Measurements from ENCODE around the gene NCOA3.

The NCOA3 gene

DNA sequence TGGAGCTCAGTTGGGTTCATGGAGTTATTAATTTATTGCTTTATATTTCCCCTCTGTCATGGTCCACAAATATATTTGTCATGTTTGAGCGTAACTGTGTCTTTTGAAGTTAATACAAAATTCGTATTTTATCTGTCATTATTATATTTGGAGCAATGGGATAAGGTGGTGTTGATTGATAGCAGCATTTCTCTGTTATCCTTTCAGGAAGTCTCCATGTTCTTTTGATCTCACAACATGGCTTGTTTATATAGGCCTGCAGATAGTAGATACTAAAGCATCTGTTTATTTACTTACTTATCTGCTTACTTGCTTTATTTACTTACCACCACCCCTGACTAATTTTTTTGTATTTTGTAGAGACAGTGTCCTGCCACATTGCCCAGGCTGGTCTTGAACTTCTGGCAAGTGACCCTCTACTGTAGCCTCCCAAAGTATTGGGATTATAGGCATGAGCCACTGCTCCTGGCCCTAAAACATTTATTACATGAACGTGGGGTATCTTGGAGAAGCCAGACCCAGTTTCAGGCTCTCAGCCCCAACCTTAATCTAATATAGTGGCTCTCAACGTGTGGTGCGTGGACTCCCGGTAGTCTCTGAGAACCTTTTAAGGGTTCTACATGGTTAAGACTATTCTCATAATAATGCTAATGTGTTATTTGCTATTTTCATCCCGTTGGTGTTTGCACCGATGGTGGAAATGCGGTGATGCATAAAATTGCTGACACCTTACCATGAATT is 104.2 kb downstream of the NCOA3 start:
- DNase-seq, result no peak

DNA sequence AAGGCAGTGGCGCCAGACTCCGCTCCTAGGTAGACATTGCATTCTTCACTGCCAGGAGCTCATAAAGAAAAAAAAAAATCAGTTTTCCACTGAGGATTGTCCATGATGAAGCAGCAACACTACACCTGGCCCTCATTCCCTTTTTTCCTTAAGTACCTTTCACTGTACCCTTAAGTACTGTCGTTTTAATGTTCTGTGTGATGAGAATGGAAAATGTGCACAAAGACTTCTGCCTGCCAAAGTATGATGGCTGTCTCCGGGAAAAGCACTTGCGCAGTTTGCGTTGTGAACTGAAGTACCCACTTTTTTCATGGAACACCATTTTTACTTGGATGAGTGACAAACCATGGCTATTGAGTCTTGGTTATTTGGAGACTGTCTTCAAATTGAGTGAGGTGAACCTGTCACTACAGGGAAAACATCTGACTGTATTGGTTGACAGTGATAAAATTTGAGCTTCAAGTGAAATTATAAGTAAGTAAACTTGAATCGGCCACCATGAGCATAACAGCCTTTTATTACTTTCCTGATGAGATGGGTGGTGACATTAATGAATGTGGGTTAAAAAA is 104.8 kb downstream of the NCOA3 start:
- no peak for DNase-seq

DNA sequence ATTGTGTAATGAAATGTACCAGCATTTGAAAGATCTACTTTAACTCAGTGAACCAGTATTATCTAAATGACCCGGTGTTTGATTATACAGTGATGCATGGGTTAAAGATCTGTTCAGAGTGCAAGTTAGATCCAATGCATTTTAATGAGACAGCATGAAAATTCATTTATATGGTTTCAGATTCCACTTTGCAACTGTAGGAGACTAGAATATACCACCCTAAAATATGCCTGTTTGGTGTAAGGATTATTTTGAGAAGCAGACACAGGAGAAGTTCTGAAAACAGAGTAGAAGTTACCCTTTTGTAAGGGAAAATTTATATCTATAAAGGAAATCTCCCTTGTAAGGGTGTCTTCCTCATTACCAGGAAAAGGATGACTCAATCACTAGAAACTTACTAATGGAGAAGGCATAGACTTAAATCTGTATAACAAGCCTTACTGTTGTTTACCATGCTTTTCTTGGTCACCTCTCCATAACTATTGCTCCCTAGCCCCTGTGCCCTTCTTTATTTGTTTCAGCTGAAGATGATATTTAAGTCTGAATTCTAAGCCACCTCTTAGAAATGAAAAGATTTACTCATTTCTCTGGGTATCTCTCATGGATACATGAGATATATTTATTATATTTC is 105.4 kb downstream of the NCOA3 start:
- DNase-seq, result no peak

DNA sequence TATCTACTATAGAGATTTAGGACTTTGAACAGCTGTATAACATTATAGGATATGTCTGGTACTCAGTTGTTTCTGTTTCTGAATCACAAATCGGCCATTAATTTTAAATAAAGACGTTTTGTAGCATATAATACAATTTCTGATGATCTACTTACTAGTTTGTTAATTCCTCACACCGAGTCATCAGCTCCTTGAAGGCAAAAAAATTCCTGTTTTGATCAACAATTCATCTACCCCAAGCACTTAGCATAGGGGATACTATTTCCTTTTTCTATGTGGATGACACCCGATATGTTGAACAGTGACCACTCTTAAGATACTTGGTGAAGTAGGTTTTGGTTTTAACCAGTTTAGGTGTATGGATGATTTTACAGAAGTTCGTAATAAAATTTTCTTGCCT is 107.3 kb downstream of the NCOA3 start:
- no peak for DNase-seq

DNA sequence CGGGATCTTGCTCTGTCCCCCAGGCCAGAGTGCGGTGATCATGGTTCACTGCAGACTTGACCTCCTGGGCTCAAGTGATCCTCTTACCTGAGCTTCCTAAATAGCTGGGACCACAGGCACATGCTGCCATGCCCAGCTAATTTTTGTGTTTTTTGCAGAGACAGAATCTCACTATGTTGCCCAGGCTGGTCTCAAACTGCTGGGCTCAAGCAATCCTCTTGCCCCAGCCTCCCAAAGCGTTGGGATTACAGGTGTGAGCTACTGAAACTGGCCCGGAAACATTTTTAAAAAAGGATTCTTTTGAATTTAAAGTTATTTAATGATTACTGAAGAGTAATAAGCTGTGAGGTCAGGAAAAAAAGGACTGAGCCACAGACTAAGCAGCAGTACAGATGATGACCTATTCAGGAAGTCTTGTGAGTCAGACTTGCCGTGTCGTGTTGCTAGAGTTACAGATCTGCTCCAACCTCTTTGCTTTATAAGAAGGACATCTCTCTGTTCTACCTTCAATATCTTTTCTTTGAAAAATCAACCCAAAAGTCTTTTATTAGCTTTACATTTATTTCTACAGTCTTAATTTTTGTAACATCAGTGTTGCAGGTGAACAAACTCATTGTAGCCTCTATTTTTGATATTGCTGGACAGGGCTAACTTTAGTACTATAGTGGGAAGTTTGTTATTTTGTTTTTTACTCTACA is 108.7 kb downstream of the NCOA3 start:
- DNase-seq, result peak; percentile 43

DNA sequence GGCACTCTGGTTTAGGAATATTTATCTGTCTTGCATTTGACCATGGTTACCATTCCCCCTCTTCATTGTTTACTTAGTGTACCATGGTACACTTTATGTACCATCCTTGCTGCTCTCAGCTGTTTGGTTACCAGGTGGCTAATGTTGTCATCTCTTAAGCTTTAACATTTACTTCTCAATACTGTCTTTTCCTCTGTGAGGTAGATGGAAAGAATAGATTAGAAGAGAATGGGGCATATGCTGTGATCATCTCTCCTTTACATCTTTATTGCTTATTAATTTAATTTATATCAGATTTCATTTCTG is 109.2 kb downstream of the NCOA3 start:
- no peak for DNase-seq

DNA sequence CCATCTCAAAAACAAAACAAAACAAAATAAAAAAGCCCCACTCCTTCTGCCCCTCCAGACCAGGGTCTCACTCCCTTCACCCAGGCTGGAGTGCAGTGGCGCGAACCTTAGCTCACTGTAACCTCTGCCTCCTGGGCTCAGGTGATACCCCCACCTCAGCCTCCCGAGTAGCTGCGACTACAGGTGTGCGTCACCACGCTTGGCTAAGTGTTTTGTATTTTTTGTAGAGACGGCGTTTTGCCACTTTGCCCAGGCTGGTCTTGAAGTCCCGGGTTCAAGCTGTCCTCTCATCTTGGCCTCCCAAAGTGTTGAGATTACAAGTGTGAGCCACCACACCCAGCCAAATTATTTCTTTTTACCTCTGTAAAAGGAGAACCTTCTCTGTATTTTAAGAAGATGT is 110.1 kb downstream of the NCOA3 start:
- no peak for DNase-seq

DNA sequence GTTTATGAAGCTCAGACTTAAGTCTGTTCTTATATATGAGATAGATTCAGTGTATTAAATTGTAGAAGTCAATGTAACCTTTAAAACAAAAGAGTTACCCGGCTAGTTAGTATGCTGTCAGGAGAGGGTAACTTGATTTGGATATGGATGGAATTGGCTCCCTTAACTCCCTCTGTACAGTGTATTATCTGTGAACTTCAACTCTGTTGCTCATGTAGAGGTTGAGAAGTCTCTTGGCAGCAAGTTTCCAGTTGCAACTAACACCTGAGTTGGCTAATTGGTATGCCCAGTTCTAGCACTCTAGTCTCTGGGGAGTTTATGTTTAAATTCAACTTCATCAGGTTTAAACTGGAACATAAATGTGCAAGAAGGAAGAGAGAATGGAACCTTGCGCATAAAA is 111.0 kb downstream of the NCOA3 start:
- no peak for DNase-seq

DNA sequence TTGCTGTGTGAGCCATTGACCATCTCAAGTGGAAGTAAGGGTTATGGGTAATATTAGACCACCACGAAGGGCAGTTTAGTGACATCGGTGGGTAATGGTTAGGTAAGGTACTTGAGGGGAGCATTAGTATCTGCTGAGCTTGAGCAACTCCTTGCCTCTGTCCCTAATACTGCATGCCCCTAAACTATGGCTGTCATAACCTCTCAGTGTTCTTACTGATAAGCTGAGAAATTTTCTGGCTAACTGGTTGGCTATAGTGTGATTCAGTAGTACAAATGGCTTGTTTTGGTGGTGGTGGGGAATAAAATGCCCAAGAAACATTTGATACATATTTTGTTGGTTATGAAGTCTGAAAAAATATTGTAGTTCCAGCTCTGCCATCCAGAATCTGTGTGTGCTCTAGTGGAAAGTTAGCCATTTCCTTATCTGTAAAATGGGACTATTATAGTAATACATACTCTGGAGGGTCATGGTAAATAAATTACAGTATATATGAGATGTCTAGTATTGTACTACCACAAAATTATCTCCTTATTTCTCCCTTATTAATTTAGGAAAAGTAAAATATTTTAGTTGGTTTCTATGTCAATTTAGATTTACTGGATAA is 113.1 kb downstream of the NCOA3 start:
- no peak for DNase-seq

DNA sequence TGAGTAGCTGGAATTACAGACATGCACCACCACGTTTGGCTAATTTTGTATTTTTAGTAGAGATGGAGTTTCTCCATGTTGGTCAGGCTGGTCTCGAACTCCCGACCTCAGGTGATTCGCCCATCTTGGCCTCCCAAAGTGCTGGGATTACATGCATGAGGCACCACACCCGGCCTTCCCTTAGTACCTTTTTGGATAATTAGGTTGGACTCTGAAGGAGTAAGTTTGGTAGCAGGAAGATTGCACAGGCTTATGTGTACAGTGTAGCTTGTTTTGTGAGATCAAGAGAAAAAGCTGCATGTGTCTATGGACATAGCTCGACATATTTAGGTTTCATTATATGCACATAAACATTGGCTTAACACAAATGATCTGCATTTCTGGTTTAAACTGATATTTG is 116.8 kb downstream of the NCOA3 start:
- DNase-seq, result no peak

DNA sequence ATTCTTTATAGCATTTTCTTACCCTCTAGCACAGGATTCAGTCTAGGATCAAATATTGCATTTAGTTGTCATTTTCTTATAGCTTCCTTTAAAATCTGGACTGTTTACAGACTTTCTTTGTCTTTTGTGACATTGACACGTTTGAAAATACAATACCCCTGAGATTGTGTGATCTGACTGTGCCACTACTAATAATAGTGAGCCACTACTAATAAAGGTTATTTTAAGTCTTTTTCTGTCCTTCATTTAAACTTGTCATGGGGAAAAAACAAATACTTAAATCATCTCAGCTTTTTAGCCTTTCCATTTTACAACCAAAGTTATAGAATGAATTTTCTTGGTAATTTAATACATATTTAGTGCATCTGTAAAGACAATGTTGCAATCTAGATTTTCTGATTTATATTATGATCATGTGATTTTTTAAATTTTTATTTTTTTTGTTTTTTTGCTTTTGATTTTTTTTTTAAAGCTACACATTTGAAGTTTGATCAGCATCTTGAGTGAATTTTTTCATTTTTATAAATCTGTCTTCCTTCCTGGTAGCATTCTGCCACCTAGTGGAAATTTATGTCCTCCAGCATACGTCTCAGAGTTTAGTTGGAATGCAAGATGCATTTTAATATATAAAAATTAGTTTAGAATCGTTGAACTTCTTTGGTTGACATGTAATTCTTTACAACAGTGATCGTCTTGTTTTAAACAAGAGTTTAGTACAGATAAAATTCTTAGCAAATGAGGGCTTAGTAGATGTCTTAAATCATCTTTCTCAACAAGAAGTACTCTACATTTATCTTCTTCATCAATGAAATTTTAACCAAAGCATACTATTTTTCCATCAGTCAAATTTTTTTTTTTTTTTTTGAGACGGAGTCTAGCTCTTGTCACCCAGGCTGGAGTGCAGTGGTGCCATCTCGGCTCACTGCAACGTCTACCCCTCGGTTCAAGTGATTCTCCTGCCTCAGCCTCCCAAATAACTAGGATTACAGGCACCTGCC is 119.4 kb downstream of the NCOA3 start:
- DNase-seq, result no peak

DNA sequence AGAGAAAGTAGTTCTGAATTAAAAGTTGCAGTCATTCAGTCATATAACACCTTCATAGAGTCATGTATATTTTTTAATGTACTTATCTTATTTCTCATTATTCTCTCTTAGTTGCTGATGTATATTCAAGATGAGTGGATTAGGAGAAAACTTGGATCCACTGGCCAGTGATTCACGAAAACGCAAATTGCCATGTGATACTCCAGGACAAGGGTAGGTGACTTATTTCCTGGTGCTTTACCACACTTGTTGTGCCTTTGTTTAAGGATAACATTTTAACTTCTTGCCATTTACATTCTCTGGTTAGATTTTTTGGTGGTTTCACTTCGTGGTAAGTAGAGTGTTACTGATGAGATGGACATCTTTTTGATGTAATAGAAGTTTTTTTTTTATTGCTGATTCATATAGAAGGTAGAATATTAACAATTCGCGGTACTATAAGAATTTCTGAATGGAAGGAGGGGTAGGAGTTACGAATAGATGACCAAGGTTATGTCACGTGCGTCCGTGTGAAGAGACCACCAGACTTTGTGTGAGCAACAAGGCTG is 120.5 kb downstream of the NCOA3 start:
- DNase-seq, result no peak

DNA sequence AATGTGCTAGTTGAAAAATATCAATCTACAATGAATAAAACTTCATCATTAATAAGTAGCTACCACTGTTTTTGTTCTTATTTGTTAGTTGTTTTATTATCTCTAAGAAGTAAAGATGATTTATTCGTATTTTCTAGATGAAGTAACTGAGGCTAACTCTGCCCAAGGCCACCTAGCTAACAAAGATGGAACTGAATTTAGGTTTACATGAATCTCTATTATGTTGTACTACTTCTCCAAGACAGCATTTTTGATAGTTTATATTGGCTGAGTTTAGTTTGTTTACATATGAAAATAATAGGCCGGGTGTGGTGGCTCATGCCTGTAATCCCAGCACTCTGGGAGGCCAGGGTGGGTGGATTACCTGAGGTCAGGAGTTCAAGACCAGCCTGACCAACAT is 121.5 kb downstream of the NCOA3 start:
- no peak for DNase-seq

DNA sequence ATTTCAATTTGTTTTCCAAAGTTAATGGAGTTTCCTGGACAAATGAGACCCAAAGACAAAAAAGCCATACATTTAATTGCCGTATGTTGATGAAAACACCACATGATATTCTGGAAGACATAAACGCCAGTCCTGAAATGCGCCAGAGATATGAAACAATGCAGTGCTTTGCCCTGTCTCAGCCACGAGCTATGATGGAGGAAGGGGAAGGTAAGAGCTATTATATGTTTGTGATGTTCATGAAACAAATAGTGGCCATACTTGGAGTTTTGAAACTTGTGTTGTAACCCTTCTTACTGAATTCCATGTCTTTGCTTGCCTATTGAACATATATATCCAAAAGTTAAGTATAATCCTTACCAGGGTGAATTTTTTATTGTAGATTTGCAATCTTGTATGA is 125.9 kb downstream of the NCOA3 start:
- DNase-seq, result no peak

DNA sequence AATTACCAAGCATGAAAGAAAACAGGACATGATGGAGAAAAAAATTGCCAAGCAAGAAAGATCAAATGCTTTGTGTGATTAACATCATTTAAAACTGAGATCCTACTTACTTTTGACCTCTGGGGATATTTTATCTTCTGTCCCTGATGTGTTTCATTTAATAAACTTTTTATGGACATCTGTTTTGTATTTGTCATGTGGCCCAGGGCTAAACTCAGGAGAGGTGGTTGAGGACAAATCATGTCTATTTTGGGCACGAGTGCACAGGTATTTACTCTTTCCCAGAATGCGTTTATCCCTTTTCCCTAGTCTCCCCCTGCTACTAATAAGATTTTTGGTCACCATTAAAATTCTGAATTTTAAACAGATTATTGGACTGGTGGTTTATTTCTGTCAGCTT is 128.2 kb downstream of the NCOA3 start:
- no peak for DNase-seq

DNA sequence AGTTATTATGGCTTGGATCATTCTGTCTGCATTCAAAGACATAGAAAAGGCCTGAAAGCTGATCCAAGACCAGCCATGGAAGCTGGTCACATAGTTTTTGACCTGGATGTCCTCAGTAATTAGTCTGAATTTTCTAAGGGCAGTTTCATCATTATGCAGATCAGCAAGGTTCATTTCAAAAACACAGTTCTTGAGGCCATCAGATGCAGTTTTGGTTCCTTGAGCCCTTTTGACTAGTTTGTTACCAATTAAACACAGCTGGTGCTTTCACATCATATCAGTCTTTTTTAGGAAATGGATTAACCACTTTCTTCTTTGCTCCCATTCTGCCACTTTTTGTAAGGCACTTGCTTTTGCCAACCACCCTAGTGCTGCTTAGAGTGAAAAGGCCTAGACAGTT is 129.4 kb downstream of the NCOA3 start:
- DNase-seq, result no peak

DNA sequence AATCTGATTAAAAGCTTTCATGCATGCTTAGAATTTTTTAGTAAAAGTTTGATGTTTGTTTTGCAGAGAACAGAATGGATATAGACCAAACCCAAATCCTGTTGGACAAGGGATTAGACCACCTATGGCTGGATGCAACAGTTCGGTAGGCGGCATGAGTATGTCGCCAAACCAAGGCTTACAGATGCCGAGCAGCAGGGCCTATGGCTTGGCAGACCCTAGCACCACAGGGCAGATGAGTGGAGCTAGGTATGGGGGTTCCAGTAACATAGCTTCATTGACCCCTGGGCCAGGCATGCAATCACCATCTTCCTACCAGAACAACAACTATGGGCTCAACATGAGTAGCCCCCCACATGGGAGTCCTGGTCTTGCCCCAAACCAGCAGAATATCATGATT is 133.6 kb downstream of the NCOA3 start:
- DNase-seq, result no peak

DNA sequence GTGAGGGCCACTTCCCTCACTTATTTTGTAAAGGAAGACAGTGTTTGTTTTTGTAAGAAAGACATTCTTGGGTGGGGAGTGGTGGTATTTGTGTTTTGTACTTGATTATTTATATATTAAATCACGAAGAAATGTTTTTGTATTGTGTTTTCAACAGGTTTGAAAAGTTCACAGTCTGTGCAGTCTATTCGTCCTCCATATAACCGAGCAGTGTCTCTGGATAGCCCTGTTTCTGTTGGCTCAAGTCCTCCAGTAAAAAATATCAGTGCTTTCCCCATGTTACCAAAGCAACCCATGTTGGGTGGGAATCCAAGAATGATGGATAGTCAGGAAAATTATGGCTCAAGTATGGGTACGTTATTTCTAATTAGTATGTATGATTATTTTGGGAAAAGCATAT is 137.2 kb downstream of the NCOA3 start:
- DNase-seq, result no peak

DNA sequence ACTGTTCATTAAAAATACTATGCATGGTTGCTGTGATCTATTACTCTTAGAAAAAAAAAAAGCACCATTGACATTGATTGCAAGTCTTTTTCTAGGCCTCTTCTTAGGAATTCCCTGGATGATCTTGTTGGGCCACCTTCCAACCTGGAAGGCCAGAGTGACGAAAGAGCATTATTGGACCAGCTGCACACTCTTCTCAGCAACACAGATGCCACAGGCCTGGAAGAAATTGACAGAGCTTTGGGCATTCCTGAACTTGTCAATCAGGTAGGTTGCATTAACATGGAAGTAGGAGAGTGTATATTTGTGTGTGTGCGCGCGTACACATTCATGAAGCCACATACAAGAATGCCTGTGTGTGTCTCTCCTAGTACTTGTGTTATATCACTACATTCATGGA is 140.4 kb downstream of the NCOA3 start:
- no peak for DNase-seq

DNA sequence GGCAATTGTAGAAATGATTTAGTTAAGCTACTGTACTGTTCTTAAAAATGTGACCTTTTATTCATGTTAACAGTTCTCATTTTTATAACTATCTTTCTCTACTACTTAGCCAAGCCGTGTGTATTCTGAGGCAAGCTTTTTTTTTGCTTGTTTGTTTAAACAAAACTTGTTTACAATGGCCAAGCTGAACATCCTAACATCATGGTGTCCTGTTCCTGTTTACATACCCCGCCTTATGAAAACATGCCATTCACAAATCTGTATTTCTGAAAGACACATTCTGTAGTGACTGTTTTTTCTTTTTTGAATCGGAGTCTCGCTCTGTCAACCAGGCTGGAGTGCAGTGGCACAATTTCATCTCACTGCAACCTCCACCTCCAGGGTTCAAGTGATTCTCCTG is 140.9 kb downstream of the NCOA3 start:
- DNase-seq, result no peak

DNA sequence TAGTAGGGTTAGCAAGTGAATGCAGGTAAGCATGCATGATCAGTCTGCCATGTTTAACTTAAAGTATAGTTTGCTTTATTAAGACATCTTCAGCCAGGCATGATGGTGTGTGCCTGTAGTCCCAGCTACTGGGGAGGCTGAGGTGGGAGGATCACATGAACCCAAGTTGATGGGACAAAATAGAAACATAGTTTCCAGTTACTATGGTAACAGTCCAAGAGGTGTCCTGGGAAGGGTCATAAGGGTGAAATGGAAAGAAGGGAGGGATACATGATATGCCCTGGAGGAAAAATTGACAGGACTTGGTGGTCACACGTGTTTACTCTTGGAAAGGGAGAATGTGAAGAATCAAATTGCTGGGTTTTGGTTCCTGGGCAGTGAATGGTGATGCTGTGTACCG is 143.9 kb downstream of the NCOA3 start:
- no peak for DNase-seq

DNA sequence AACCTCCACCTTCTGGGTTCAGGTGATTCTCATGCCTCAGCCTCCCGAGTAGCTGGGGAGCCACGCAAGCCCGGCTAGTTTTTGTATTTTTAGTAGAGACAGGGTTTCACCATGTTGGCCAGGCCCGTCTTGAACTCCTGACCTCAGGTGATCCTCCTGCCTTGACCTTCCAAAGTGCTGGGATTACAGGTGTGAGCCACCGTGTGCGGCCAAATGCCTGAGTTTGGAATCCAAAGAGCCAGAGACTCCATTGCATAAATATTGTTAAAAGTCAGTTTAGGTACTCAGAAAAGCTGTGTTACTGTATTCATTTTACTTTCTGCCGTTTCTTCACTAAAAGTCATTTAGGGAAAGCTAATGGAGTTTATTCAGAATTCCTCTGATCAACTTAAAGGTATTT is 146.3 kb downstream of the NCOA3 start:
- no peak for DNase-seq
